Stromal cell of bone marrow (primary cell): ENCODE measurements around the gene BIRC2.
A peak's percentile ranks its signal among the peaks of the same experiment; 100 is the strongest.
"Not testable (repeated sequence)": the region's sequence is repeated elsewhere in the genome, so short reads cannot be mapped to it uniquely, and the experiment has no call there.

Experiments
- DNase-seq: peaks from one replicate; pipeline ENCODE4 v3.0.0-alpha.2; 2012; ENCODE audit warnings: low read depth

BIRC2 gene

DNA sequence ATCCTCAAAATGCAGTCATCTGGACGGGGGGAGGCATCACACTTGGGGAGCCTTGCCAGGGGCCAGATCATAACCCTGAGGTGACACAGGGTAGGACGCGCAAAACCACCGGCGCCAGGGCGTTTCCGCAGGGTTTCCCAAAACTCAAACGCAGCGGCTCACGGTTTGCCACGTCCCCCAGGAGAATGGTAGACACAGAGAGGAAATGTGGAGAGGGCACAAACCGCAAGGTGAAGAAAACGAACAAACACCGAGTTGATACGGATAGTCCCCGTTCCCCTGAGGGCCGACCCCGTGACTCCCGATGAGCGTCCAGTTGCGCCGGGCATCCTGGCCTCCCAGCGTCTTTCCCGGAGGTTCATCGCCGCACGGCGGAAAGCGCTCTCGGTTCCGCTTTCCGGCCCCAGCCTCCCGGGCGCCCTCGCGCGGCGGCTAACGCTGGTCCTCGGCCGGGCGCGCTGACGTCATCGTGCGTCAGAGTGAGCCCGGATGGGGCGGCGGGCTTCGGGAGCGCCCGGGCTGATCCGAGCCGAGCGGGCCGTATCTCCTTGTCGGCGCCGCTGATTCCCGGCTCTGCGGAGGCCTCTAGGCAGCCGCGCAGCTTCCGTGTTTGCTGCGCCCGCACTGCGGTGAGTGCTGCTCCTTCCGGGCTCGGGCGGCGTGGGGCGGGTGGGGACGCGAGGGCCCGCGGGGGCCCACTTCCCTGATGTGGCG is at the start of gene BIRC2:
Gene BIRC2, plus strand, starts transcription at position 467 of the 714 bp plus-strand sequence. CDS start 2,641 bp downstream, outside the sequence.
- DNase-seq: peak; percentile 86

- DNase-seq: not testable (repeated sequence)
These were observed 46.2 kb upstream of the BIRC2 start for GRCh38 chr11:102300837-102301236.

GRCh38 chr11:102302241-102302640 is 44.8 kb upstream of the BIRC2 start:
- DNase-seq: no peak

GRCh38 chr11:102304686-102305085 is 42.3 kb upstream of the BIRC2 start:
- DNase-seq: no peak

- no peak for DNase-seq
These were observed 41.5 kb upstream of the BIRC2 start for GRCh38 chr11:102305352-102306047.

GRCh38 chr11:102306048-102306597 is 40.9 kb upstream of the BIRC2 start:
- DNase-seq: no peak

DNA sequence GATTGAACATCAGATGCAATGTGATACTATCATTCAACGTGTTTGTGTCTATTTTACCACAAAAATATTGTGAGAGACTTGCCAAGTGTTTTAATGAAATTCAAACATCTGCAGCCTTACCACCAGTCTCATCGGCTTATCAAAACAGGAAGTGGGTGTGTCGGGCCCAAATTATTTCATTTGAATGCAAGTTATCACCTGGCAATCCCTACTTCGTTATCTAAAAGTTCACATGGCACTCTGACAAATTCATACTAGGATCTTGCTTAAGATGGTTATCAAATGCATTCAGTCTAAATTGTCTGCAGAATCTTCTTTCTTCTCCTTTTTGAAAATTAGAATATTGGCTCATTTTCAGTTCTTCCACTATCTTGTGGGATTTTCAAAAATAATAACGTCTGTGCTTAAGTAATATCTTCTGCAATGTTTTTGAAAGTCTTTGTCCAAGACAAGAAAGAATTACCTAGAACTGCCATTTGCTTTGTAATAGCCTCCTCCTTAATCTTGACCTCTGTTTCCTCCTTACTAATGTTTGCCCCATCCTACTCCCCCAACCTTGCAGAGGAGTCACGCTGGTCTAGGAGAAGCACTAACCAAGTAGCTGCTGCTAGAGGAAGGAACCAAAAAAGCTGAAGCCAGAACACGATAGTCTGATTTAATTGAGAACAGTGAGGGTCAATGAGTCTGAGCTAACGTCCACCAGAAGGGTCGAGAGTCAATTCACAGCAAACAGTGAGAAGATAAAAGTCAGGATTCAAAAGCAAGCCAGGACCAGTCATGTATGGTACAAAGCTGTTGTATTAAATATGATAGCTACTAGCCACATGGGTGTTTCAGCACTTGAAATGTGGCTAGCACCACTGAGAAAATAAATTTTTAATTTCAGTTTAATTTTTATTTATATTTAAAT is 39.9 kb upstream of the BIRC2 start:
- no peak for DNase-seq

GRCh38 chr11:102307727-102308038 is 39.3 kb upstream of the BIRC2 start:
- DNase-seq: no peak

DNA sequence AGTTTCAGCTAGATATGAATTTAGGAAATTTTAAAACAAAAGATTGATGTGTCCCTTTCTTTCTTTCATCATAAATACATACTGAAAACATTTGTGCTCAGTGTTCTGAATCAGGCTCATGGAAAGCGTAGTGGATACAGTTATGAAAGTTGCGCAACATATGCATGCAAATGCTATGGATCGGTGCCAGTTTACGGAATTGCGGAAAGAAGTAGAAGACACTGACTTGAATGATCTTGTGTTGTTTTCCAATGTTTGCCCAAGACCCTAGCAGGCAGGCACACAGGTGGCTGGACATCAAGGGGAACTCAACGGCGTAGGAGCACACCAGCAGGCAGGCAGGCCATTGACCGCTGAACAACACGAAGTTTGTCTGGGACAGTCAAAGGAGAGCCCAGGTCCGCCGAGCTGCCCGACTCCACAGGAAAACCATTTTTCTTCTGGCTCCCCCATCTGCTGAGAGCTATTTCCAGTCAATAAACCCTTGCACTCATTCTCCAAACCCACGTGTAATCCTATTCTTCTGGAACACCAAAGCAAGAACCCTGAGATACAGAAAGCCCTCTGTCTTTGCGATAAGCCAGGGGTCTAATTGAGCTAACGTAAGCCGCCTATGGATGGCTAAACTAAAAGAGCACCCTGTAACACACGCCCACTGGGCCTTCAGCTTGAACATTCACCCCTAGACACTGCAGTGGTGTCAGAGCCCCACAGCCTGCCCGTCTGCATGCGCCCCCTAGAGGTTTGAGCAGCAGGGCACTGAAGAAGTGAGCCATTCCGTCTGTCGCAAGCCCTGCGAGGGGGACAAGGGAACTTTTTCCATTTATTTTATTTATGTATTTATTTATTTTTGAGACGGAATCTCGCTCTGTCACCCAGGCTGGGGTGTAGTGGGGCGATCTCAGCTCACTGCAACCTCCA is 37.1 kb upstream of the BIRC2 start:
- DNase-seq: no peak

GRCh38 chr11:102312667-102313066 is 34.3 kb upstream of the BIRC2 start:
- DNase-seq: no peak

DNA sequence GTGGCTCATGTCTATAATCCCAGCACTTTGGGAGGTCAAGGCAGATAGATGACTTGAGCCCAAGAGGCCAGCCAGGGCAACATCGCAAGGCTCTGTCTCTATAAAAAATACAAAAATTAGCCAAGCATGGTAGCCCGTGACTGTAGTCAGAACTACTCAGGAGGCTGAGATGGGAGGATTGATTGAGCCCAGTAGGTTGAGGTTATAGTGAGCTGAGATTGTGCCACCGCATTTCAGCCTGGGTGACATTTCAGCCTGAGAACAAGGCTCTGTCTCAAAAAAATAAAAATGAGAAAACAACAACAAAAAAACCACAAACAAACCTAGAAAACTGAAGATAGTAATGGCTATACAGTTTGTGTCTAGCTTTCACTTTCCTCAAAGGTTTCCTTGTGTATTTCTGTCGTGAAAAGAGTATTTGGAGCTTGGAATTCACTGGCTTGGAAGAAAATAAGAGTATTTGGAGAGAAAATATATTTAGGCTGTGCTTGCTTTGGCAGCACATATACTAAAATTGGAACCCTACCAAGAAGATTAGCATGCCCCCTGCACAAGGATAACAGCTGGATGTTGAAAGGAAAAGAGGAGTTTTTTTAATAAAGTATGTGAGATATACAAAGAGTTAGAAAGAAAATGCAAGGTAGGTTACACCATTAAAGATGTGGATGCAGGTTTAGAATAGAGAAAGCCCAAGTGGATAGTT is 33.6 kb upstream of the BIRC2 start:
- no peak for DNase-seq

DNA sequence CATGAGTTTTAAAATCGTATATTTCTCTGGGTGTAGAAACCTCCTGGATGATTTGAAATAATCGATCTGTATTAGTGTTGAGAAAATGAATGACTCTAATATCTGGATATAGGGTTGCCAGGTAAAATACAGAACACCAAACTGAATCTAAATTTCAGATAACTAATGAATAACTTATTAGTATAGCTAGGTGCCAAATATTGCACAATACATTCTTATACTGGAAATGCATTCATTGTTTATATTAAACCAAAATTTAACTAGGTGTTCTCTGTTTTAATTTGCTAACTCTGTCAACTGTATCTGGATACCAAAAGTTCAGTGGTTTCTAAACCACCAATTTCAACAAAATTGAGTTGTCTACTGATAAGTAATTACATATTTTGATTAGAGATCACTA is 32.2 kb upstream of the BIRC2 start:
- no peak for DNase-seq

DNA sequence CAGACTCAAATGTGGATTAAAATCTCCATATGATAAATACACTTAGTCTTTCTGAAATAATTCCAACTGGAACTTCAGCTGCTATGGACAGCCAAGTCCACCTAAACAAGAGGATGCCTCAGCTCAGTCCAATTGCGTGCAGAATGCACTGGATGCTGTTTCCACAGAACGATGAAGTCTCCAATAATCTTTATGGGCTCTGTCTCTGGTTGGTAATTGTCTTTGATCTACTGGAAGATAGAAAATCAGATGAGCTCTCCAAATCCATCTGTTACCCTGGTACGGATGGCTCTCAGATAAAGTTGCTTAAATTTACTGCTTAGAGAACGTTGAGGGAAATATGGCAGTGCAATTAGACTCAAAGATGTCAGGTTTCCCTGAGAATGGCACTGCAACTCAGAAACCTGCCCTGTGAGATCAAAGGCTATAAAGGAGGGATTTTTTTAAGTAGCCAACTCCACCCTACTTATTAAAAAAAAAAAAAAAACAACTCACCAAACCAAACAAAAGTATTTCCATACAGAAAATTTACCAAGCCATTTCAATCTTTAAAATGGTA is 30.6 kb upstream of the BIRC2 start:
- DNase-seq: no peak

DNA sequence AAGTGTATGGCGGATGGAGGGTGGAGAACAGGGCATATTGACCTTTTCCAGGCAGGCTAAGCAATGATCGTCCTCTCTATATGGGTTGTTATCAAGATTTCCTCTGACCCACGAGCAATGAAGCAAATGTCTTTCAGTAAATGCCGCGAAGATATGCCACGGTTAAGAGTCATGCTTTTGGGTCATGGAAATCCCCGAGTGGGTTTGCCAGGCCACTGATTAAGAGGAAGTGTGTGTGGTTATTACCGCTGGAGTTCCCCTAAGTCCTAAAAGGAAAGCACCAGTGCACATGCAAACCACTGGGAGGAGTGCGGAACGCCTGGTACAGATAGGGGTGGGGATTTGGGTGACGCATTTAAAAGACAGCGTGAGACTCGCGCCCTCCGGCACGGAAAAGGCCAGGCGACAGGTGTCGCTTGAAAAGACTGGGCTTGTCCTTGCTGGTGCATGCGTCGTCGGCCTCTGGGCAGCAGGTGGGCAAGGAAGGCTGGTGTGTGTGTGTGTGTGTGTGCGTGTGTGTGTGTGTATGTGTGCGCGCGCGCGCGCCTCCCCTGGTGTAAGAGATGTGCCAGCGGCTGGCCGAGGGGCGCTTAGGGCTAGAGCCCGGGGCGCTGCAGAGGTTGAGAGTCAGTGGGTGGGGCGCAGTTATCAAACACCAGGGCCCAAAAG is 29.8 kb upstream of the BIRC2 start, which contains the start of gene BIRC3:
Gene BIRC3, plus strand, starts transcription at position 386 of the 669 bp plus-strand sequence. CDS start 7,026 bp downstream, outside the sequence.
- peak; percentile 78 for DNase-seq

DNA sequence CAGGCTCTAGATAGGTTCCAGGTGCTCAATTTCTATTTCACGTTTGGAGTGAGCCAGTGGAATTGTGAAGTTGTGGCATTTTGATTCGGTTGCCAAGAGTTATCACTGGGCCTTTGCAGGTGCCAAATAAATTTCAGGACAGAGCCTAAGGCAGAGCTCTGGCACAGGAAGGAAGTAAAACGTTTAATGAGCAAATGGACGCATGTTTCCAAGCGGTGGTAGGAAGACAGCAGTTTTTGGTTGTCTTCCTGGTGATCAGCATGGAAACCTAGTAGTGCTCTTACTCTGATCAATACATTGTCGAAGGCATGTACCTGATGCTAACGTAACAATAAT is 29.3 kb upstream of the BIRC2 start:
- DNase-seq: no peak

DNA sequence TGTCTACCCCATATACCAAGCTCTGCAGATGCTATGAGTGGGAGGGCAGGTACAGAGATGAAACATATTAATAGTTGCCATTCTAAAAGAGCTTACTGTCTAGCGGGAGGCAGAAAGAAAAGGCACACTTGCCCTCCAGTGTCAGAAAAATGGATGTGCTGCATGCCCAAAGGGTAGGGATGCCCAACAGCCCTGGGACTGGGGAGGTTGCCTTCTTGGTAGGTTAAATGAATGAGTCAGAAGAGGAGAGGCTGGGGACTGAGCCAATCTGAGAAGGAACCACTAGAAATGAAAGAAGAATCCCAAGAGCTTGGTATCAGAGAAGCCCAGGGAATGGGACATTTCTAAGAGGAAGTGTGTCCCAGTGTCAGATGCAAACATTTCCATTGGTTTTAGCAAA is 28.5 kb upstream of the BIRC2 start:
- no peak for DNase-seq

GRCh38 chr11:102319544-102319943 is 27.5 kb upstream of the BIRC2 start:
- DNase-seq: no peak

DNA sequence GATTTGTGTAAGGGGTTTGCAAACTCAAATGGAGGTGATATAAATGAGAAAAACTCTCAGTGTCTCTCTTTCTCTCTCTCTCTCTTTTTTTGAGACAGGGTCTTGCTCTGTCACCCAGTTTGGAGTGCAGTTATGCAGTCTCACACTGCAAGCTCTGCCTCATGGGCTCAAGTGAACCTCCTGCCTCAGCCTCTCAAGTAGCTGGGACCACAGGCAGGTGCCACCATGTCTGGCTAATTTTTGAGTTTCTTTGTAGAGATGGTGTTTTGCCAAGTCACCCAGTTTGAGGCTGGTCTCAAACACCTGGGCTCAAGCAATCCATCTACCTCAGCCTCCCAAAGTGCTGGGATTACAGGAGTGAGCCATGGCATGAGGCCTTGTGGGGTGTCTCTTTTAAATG is 26.8 kb upstream of the BIRC2 start:
- DNase-seq: no peak

GRCh38 chr11:102320679-102321078 is 26.3 kb upstream of the BIRC2 start:
- no peak for DNase-seq

DNA sequence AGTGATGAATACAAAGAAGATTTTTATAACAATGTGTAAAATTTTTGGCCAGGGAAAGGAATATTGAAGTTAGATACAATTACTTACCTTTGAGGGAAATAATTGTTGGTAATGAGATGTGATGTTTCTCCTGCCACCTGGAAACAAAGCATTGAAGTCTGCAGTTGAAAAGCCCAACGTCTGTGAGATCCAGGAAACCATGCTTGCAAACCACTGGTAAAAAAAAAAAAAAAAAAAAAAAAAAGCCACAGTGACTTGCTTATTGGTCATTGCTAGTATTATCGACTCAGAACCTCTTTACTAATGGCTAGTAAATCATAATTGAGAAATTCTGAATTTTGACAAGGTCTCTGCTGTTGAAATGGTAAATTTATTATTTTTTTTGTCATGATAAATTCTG is 24.5 kb upstream of the BIRC2 start:
- DNase-seq: no peak
